Fibroblast of skin of back (primary cell): ENCODE measurements around the gene ELMO1.
"Not testable (repeated sequence)": the region's sequence is repeated elsewhere in the genome, so short reads cannot be mapped to it uniquely, and the experiment has no call there.

ENCODE experiments used
- DNase-seq: peaks from one replicate; pipeline ENCODE4 v3.0.0-alpha.2; 2013

ELMO1 gene

DNA sequence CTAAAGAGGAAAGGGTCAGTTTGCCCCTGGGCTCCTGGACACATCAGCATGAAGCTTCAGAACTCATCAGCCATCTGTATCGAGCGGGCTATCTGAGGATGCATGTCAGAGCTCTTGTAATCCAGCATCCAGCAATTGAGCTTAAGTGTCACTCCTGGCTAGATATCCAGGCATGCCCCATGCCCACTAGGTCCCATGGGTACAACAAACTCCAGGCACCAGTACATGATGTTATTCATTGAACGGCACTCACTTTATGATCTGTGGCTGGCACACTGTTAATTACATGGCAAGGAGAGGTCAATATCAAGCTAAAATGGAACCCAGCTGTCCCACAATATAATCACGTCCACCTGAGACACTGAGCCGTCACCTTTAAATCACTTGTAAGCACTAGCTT is 274.2 kb downstream of the ELMO1 start:
- DNase-seq, result no peak

DNA sequence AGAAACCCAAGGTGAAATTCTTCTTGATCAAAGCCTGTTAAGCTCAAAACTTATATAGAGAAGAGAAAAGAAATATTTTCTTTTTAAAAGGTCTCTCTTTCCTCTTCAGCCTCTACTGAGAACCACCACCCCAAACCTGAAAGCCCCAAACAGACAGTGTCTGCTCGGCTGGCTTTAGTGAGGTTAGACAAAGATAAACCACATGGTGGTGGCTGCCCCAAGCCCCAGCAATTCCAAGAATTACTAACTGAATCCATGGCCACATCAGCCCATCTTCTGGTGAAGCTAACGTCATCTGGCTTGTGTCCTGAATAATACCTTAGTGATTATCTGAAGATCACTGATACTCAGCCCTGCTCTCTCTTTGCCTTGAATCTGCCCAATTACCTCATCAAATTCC is 275.0 kb downstream of the ELMO1 start:
- no peak for DNase-seq

DNA sequence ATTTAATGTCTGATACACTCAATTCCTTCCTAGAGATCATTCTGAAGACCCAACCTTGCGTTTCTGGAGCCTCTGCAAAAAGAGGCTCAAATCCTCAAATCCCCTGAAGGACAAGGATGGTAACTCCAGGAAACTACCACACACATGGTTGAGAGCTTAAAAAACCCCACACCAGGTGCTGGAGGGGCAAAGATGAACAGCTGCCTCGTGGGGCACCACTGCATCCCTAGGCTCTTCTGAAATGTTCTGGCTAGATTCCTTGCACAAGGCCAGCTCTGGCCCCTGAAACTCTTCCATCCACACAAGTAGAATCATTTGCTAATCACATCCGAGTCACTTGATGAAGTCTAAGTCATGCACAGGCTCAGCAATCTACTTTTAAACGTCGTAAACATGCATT is 286.6 kb downstream of the ELMO1 start:
- no peak for DNase-seq

DNA sequence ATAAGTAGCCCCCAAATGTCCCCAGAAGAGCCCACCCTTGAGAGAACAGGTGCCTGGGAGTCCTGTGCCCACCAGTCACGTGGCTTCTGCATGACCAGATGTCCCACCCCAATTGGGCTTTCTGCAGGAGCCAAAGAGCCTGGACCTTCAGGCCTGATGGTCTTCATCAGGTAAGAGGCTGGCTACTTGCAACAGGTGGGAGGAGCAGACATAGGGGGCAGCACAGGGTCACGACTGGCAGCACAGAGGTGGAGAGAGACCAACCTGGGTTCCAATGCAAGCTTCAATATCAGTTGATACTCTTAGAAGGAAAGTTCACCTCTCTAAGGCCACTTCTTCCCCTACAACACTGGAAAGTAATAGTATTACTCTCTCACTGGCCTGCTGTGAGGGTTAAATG is 288.0 kb downstream of the ELMO1 start:
- DNase-seq, result no peak

DNA sequence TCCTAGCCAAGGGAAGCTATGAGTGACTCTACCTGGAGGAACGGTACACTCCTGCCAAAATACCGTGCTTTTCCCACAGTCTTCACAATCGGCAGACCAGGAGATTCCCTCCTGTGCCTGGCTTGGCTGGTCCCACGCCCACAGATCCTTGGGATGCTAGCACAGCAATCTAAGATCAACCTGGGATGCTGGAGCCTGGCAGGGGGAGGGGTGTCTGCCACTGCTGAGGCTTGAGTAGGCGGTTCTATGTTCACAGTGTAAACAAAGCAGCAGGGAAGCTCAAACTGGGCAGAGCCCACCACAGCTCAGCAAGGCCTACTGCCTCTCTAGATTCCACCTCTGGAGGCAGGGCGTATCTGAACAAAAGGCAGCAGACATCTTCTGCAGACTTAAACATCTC is 295.3 kb downstream of the ELMO1 start:
- DNase-seq, result no peak

DNA sequence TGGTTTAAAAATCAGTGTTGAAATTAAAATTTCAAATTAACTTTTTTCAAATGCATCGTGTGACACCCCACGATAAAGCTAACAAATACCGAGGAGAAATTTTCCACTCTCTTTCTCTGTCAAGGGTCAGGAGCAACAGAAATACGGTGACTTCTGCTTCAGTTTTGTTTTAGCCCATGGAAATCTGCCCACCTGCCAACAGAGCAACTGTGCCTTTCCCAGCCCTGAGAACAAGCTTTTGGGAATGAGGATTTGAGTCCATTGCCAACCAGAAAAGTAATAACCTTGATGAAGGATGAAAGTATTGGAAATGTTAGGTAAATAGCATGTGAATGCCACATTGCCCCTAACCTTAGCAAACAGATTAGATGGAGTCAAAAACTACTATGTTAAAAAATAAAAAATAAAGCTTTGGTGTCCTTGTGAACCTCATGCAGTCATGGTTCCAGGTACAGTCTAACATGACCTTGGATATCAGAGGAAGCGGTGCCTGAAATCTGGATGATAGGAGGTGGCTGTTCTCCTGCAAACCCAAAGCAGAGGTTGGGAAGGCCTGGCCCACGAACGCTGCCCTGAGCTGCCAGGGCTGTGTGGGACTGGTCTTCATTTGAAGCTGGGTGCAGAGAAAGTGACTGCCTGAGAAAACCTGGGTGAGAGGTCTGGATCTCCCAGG is 296.8 kb downstream of the ELMO1 start:
- no peak for DNase-seq

DNA sequence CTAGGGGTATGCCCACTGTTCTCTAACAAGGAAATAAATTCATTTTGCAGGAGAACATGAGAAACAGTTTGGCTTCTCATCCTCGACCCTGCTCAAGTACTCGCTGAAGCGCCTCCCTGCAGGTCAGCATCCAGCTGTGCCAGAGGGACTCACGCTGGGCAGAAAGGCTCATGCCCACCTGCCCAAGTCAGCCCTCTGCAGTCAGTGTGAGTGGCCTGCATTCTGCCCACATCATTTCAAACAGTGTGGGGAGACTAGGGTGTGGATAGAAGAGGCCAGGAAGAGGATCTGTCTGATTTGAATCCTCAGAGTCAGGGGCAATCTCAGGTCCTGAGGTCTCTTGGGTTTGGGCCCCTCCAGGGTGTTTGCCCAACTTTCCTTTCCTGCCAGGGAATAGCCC is 297.8 kb downstream of the ELMO1 start:
- DNase-seq, result no peak

DNA sequence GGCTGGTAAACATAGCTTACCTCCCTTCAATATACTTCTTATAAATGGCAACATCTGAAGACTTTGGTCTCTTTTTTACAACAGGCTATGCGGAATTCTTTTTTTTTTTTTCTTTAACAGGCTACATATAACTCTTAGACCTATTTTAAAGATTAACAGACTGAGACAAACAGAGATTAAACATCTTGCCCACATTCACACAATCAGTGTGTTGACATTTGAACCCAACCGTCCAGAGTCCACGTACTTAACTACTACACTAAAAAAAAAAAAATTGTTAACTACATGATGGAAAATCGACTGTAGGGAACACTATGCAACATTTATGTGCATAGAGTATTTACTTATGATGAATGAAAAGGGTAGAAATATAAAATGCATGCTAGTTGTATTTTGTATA is 298.5 kb downstream of the ELMO1 start:
- no peak for DNase-seq

DNA sequence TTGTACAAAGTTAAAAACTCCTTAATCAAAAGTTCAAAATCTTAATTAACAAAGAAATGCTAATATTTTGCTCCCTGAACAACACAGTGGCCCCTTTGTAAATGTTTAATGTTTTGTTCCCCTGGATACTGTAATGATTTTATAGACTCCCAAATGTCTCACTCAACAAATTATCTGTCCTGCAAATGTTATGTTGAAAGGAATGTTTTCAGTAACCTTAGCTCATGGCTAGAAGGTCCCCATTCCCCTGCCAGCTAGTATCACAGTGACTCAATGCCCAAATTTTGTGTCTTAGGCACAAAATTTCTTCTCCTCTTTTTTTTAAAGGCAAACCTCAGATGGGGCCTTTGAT is 298.9 kb downstream of the ELMO1 start:
- no peak for DNase-seq

DNA sequence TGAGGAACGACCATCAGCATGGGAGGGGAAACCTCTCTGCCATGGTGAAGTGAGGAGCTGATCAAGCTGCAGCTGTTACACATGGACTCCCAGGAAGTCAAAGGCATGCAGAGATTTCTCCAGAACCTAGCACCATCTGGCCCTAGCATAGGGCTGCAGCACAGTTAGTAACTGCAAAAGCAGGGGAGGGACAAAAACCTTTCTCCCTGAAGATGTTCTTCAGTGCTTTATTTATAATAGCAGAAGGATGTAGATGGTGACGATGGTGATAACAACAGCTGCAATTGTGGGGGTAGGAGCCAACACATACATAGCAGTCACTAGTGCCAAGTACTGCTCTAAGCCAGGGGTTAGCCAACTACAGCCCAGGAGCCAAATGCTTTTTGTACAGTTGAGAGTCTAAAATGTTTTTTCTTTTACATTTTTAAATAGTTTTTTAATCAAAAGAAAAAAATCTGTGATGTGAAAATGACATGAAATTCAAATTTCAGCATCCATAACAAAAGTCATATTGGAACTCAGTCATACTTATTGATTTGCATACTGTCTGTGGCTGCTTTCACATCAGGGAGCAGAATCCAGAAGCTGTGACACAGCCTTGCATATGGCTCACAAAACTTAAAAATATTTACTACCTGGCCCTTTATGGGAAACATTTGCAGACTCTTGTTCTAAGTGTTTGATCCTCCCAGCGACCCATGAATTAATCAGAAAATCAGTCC is 299.5 kb downstream of the ELMO1 start:
- DNase-seq, result no peak

DNA sequence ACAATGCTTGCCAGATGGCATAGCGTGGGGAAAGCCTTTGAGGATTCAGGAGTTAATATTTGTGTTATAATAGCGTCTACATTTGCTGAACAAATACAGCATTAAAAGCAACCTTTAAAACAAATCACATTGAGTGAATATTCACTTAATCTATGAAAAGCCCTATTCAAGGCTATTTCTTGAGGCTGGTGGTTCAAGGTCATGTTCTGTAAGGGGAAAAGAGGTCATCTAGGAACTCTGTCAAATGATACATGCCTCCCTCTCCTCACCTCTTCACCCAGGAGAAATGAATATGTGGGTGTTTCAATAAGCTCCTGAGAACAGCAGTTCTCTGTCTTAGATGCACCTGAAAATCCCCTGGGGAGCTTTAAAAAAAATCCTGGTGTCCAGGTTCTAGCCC is 303.0 kb downstream of the ELMO1 start:
- DNase-seq, result no peak

DNA sequence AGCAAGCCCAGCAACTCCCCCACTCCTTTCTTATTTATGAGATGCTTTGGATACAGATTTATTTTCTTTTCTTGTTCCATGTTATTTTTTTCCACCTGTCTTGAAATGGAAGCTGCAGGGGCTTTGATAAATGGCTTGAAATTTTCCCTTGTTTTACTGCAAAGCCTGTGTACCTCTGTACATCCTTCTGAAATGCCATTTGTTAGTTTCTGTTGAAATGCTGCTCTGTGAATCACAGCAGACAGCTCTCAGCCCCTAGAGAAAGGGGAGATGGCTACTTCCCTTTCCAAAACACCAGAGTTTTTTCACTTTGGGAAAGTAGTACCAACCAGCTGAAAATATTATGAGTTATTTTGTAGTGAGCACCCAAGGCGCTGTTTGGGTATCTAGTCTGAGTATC is 304.2 kb downstream of the ELMO1 start:
- DNase-seq, result no peak

DNA sequence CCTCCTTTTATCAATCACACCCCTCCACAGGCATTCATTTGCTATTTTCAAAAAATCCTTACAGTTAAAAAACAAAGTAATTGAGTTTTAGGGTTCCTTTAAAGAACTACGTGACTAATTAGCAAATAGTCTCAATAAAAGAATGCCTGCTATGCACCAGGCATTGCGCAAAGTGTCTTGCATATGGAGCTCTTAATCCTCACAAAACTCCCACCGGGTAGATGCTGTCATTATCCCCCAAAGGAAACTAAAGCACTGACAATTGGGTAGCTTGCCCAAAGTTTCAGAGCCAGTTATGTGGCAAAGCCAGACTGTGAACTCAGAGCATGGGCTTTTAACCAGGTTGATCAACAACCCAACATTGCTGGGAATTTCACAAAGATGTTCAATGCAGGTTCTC is 305.7 kb downstream of the ELMO1 start:
- peak; percentile 9 for DNase-seq

DNA sequence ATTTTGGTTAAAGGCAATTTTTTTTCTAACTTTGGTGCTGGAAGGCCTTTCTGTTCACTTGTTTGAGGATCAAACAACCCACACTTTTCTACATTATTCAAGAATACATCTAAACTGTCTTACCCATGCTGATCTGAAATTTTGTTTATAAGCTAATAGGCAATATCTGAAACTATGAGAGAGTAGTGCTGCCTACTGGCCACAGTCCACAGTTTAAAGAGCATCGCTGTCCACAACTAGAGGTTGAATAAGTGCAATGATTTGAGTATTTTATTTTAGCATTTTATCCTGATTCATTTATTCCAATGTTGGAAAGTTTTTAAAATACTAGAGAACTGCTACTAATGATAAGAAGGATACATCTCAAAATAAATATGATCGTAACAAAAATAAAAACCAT is 306.9 kb downstream of the ELMO1 start:
- no peak for DNase-seq

DNA sequence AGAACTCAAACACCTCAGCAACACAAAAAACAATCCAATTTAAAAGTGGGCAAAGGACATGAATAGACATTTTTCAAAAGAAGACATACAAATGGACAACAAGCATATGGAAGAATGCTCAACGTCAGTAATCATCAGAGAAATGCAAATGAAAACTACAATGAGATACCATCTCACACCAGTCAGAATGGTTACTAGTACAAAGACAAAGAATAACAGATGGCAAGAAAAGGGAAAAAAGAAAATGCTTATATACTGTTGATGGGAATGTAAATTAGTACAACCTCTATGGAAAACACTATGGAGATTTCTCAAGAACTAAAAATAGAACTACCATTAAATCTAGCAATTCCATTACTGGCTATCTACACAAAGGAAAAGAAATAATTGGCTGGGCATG is 314.8 kb downstream of the ELMO1 start:
- not testable (repeated sequence) for DNase-seq

DNA sequence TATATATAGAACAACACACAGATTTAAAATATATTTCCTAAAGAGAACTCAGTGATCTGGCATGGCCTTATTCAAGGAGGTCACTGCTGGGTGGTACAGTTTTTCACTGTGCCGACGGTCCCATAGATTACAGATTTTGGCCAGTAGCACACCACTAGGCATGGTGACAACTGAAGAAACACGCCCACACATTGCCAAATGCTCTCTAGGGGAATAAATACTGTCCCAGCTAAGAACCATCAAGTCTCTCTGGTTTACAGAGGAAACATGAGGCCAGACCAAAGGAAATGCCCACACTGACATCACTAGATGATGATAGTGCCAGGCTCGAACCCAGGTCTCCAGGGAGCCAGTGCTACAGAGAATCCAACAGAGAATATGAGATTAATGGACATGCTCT is 316.8 kb downstream of the ELMO1 start:
- no peak for DNase-seq

DNA sequence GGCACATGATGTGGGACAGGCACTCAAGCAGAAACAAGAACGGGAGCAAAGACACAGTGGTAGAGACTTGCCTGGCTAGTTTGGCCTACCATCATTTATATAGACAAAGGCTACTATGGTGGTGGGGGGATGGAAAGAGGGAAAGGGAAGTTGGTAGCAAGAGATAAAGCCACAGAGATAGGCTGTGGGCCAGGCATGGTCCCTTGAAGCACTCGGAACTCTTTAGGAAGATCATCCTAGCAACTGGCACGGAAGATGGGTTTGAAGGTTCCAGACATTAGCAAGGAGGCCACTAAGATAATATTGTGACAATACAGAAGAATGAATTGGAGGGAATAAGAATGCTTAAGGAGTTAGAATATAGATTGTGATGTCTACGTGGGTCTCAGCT is 319.6 kb downstream of the ELMO1 start:
- DNase-seq, result no peak

DNA sequence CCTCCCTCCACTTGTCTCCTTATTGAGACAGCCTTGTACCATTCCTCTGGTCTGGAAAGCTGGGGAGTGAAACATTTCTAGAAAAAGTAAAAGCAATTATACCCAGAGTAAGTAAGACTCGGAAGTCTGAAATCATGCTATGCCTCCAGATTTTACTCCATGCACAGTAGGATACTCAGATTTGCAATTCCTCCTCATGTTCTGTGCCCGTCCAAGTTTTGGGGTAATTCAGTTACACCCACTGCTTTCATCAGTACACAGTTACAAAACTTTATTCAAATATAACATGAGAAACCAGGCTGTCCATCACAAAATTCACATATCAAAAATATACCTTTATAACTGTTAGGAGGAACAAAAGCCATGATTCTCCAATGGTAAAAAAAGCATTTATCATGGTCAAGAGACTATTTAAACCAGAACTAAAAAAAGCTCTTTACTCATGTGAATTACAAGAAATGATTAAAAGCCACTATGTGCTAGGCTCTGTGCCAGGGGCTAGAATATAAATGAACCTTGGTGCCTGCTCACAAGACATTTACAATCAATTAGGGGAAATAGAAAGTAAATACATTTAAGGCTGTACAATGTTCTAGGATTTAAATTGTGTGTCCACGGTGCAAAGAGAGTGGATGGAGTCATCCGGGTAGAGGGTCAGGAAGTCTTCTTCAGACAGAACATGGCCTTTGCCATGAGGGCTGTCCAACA is 320.2 kb downstream of the ELMO1 start:
- no peak for DNase-seq

DNA sequence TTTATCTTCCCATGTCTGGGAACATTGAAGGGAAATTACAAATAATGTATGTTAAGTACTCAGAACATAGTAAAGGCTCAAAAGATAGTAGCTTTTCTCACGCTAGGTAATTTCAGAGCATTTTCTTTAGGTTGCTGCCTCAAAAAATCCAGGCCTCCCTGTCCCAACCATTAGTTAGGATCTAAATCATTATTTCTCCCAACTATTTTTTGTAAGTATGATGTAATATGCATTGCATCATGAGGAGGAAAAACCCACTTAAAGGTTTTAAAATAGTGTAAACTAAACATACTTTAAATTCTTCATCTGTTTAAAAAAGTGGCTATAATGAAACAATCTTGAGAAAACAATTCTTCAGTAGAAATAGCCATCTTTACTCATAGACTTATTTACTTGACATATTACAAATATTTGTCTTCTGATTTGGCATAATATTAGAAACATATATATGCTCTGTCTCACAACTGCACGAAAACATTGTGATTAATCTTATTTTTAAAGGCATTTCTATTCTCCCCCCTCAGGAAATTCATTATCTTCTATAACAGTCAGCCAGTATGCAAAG is 329.3 kb downstream of the ELMO1 start:
- peak; percentile 81 for DNase-seq

DNA sequence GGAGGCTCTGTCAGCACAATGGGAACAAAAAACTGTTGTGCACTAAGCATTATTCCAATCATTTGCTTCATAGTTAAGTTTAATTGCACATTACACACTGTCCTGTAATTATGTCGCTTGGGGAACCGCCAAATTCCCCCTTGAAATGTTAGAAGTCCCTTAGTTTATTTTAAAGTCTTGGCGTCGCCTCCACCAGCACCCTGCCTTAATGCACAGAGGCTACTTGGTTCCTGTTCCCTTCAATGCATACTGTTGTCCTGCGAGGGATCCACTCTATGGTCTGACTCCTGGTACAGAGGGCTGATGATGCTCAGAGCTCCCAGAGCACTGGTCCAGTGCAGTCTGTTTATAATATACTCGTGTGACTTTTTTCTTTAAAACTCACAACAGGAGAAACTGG is 330.7 kb downstream of the ELMO1 start:
- DNase-seq, result no peak

DNA sequence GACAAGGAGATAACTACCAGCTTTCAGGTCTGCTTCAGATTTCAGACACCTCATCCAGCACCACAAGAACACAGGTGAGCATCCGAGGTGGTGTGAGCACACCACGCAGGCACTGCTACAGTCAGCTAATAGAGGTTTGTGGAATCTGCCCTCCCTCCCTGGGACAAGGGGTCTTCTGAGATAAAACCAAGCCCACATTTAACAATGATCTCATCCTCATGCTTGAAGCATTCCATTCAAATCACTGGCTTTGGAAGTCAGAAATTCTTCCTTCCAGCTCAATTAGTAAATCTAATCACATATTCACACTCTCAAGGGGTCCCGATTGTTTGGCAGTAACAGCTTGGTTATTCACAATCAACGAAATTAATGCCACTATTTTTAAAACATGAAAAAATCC is 331.4 kb downstream of the ELMO1 start:
- DNase-seq, result peak; percentile 50

DNA sequence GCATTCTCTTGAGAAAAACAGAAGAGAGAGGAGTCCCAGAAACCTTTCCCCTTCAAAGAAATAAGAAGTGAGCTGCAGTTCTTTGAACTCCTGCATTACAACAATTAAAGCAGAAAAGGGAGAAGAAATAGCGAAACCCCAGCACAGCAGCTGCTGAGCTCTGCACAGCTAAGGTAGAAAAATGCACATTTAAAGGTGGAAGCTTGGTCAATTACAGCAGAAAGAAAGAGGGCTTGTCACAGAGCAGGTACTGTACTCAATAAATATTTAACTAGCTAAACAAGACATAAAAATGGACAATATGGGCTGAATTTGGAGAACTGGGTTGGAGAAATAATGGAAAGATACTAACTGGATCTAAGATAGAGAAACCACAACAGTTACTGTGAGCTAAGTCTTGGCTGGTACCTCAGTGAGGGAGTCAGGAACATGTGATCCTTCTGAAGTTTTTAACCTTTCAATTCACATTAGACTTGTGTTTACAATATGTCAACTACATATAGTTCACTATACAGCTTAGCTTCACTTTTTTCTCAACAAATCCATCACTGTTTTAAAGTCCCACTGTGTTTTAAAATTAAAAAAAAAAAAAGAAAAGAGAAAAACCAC is 332.5 kb downstream of the ELMO1 start:
- no peak for DNase-seq

DNA sequence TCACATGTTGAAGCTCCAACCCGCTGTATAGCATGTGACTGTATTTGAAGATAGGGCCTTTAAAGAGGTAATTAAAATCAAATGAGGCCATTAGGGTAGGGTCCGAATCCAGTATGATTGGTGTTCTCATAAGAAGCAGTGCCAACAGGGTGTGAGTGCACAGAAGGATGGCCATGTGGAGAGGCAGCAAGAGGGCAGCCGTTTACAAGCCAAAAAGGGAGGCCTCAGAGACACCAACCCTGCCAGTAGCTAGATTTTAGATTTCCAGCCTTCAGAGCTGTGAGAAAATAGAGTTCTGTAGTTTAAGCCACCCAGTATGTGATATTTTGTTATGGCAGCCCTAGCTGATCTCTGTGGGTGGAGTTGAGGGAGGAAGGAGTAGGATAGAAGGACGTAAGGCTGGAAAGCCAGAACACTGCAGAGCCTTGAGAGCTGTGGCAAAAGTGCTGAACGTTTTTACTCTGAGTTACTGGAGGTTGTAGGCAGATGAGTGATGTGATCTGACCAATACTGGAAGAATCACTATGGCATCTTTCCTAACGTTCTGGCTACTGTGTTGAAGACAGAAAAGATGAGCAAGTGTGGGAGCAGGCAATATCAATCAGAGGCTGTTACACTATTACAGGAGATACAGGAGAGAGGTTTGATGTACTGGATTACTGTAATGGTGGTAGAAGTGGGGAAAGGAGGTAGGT is 334.9 kb downstream of the ELMO1 start:
- peak; percentile 81 for DNase-seq
